Measurements from ENCODE around the gene PMEPA1. TPM values are rescaled to one million over a fixed set of nuclear protein-coding genes. Genes with fewer than 3 reads are reported as not detected.

PMEPA1 gene
- total RNA-seq, 4 donors from 2014 or later = 9.6 to 47.5 (median 18.9) TPM

- no peak overlapping the region for H3K27ac ChIP-seq
- no peak overlapping the region for H3K4me3 ChIP-seq
- H3K9me3 ChIP-seq = no peaks in the 10 kb centered on the region
- TF ChIP-seq POLR2A (IDR thresholded peaks at IDR 0.05) = no peak
- TF ChIP-seq CTCF (IDR thresholded peaks at IDR 0.05) = no peak
- TF ChIP-seq EP300 (IDR thresholded peaks at IDR 0.05) = no peak
- no peak for TF ChIP-seq POLR2AphosphoS5 (IDR thresholded peaks at IDR 0.05)
- ATAC-seq = no peak
- H3K36me3 ChIP-seq = no peaks in the 10 kb centered on the region
- H3K4me1 ChIP-seq = no peaks in the 10 kb centered on the region
- peaks cover 30% of the 10 kb centered on the region for H3K27me3 ChIP-seq
- WGBS, 2 donors (ENCODE audit: low coverage in 1 of 2) = 85 to 87% methylated on average over 4 of the region's 16 CpGs
Observed at GRCh38 chr20:57614490-57615444, 95.0 kb downstream of the PMEPA1 start.

- TF ChIP-seq POLR2AphosphoS5 (IDR thresholded peaks at IDR 0.05) = no peak
- TF ChIP-seq EP300 (IDR thresholded peaks at IDR 0.05) = no peak
- no peak for TF ChIP-seq CTCF (IDR thresholded peaks at IDR 0.05)
- no peak for TF ChIP-seq POLR2A (IDR thresholded peaks at IDR 0.05)
- 70 to 83% methylated on average over 2 to 3 of the region's 12 CpGs for WGBS, 2 donors (ENCODE audit: low coverage in 1 of 2)
Observed at GRCh38 chr20:57613481-57613921, 96.3 kb downstream of the PMEPA1 start.

GRCh38 chr20:57612916-57613315 lies 96.9 kb downstream of the PMEPA1 start:
- ATAC-seq = no peak
- peaks cover 48% of the 10 kb centered on the region for H3K27me3 ChIP-seq
- no peak overlapping the region for H3K27ac ChIP-seq
- H3K36me3 ChIP-seq = no peaks in the 10 kb centered on the region
- H3K4me1 ChIP-seq = no peaks in the 10 kb centered on the region
- 90 to 95% methylated on average over 2 to 4 of the region's 7 CpGs for WGBS, 2 donors (ENCODE audit: low coverage in 1 of 2)
- H3K4me3 ChIP-seq = no peak overlapping the region
- H3K9me3 ChIP-seq = no peaks in the 10 kb centered on the region
- no peak for TF ChIP-seq POLR2A (IDR thresholded peaks at IDR 0.05)
- TF ChIP-seq EP300 (IDR thresholded peaks at IDR 0.05) = no peak
- no peak for TF ChIP-seq POLR2AphosphoS5 (IDR thresholded peaks at IDR 0.05)
- no peak for TF ChIP-seq CTCF (IDR thresholded peaks at IDR 0.05)

More at GRCh38 chr20:57613481-57613921, 96.3 kb downstream of the PMEPA1 start:
- Histone ChIP-seq H3K4me1 (no peaks in the 10 kb centered on the region), H3K27me3 (peaks cover 42% of the 10 kb centered on the region), H3K9me3 (no peaks in the 10 kb centered on the region), H3K4me3 (no peak overlapping the region), H3K27ac (no peak overlapping the region), H3K36me3 (no peaks in the 10 kb centered on the region)
- no peak for ATAC-seq

GRCh38 chr20:57612436-57612835 lies 97.4 kb downstream of the PMEPA1 start:
- no peak for TF ChIP-seq EP300 (IDR thresholded peaks at IDR 0.05)
- TF ChIP-seq POLR2AphosphoS5 (IDR thresholded peaks at IDR 0.05) = no peak
- TF ChIP-seq POLR2A (IDR thresholded peaks at IDR 0.05) = no peak
- no peak for TF ChIP-seq CTCF (IDR thresholded peaks at IDR 0.05)
- Histone ChIP-seq H3K27me3 (peaks cover 49% of the 10 kb centered on the region), H3K9me3 (no peaks in the 10 kb centered on the region), H3K4me3 (no peak overlapping the region), H3K27ac (no peak overlapping the region), H3K4me1 (no peaks in the 10 kb centered on the region), H3K36me3 (no peaks in the 10 kb centered on the region)
- no peak for ATAC-seq
- 67 to 87% methylated on average over 1 to 7 of the region's 7 CpGs for WGBS, 2 donors (ENCODE audit: low coverage in 1 of 2)
